Measurements from ENCODE around the gene CUL2.
"Not testable (repeated sequence)": the region's sequence is repeated elsewhere in the genome, so short reads cannot be mapped to it uniquely, and the experiment has no call there.

Gene CUL2

GRCh38 chr10:35083242-35083641 lies 6.9 kb downstream of the CUL2 start:
- Histone ChIP-seq H3K27ac (ENCODE audit: extremely low read depth, low read depth, low read length) (no peak overlapping the region), H3K4me1 (ENCODE audit: control insufficient read depth, insufficient read depth, low read length) (no peaks in the 10 kb centered on the region), H3K4me3 (ENCODE audit: low read depth, low read length) (no peak overlapping the region), H3K9me3 (ENCODE audit: control insufficient read depth, insufficient read depth, low read depth, low read length) (0 out of 2 replicates have a peak, but pooled peaks cover 2% of the 10 kb centered on the region), H3K36me3 (ENCODE audit: control insufficient read depth in 2 of 2, insufficient read depth in 1 of 2, low read length in 2 of 2) (peaks cover 0 to 10% of the 10 kb centered on the region in 2 experiments; a peak in 2 of 3 replicates)
- ChIA-PET POLR2A (no interaction called here), CTCF (no interaction called here)
- TF ChIP-seq SETDB1 (IDR thresholded peaks at IDR 0.05; ENCODE audit: insufficient read length, low read length) (peak; percentile 87), ZNF121 (tag by site-specific recombination; IDR thresholded peaks at IDR 0.05) (no peak)

- H3K9me3 ChIP-seq (ENCODE audit: control insufficient read depth, insufficient read depth, low read depth, low read length); CTCF ChIA-PET; H3K36me3 ChIP-seq (ENCODE audit: control insufficient read depth in 2 of 2, insufficient read depth in 1 of 2, low read length in 2 of 2); H3K4me3 ChIP-seq (ENCODE audit: low read depth, low read length); H3K27ac ChIP-seq (ENCODE audit: extremely low read depth, low read depth, low read length); H3K4me1 ChIP-seq (ENCODE audit: control insufficient read depth, insufficient read depth, low read length); POLR2A ChIA-PET: not testable (repeated sequence)
- TF ChIP-seq ZNF426 (tag by site-specific recombination; IDR thresholded peaks at IDR 0.05) (peak; percentile 55), ZNF140 (tag by site-specific recombination; IDR thresholded peaks at IDR 0.05) (0 out of 2 replicates have a peak, but pooled peaks have one; percentile 11), ZBTB11 (tag by site-specific recombination; conservative IDR thresholded peaks at IDR 0.05; ENCODE audit: low read depth) (peak; percentile 42; the same call in 1 of the 2 replicates), ZNF558 (tag by site-specific recombination; IDR thresholded peaks at IDR 0.05) (0 out of 2 replicates have a peak, but pooled peaks have one; percentile 35), ZNF623 (tag by site-specific recombination; IDR thresholded peaks at IDR 0.05) (peak; percentile 61; the same call in 1 of the 2 replicates), ZNF433 (tag by site-specific recombination; IDR thresholded peaks at IDR 0.05; ENCODE audit: low read depth) (0 out of 2 replicates have a peak, but pooled peaks have one; percentile 6), ZNF394 (tag by site-specific recombination; IDR thresholded peaks at IDR 0.05; ENCODE audit: borderline replicate concordance) (peak; percentile 78; the same call in 1 of the 2 replicates), ZNF555 (tag by site-specific recombination; conservative IDR thresholded peaks at IDR 0.05) (peak; percentile 43), ZNF518A (tag by site-specific recombination; conservative IDR thresholded peaks at IDR 0.05; ENCODE audit: low read depth) (peak; percentile 65), ZNF654 (tag by site-specific recombination; IDR thresholded peaks at IDR 0.05; ENCODE audit: low read depth) (0 out of 2 replicates have a peak, but pooled peaks have one; percentile 8)
Observed at GRCh38 chr10:35080261-35080660, 9.9 kb downstream of the CUL2 start.

GRCh38 chr10:35079763-35080162 lies 10.4 kb downstream of the CUL2 start:
- CTCF ChIA-PET, result no interaction called here
- no peak overlapping the region for H3K27ac ChIP-seq (ENCODE audit: extremely low read depth, low read depth, low read length)
- H3K4me3 ChIP-seq (ENCODE audit: low read depth, low read length), result no peak overlapping the region
- POLR2A ChIA-PET, result no interaction called here
- no peaks in the 10 kb centered on the region for H3K4me1 ChIP-seq (ENCODE audit: control insufficient read depth, insufficient read depth, low read length)
- TF ChIP-seq ZNF558 (tag by site-specific recombination; IDR thresholded peaks at IDR 0.05) (no peak), CTCF (tag by site-specific recombination; IDR thresholded peaks at IDR 0.05) (no peak)
- H3K9me3 ChIP-seq (ENCODE audit: control insufficient read depth, insufficient read depth, low read depth, low read length), result 0 out of 2 replicates have a peak, but pooled peaks cover 2% of the 10 kb centered on the region
- H3K36me3 ChIP-seq (ENCODE audit: control insufficient read depth in 2 of 2, insufficient read depth in 1 of 2, low read length in 2 of 2), result peaks cover 0 to 3% of the 10 kb centered on the region in 2 experiments; a peak in 2 of 3 replicates

Measured in HEK293 (cell line).